Dermis blood vessel endothelial cell (primary cell): ENCODE measurements around the gene S100G. TPM values are rescaled to one million over a fixed set of nuclear protein-coding genes. Genes with fewer than 3 reads are reported as not detected.
"Not testable (repeated sequence)": the region's sequence is repeated elsewhere in the genome, so short reads cannot be mapped to it uniquely, and the experiment has no call there.

Source experiments
- DNase-seq: peaks from one replicate; pipeline ENCODE4 v3.0.0; 2010
- total RNA-seq: library from RNA; depleted of rRNA; stranded (reverse); fragments of >200 nt; gene quantifications from 2 replicates; pipeline ENCODE4 v1.2.3, GENCODE V29; 2014

S100G gene, protein sequence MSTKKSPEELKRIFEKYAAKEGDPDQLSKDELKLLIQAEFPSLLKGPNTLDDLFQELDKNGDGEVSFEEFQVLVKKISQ
- not detected in 2 replicates for total RNA-seq

DNA sequence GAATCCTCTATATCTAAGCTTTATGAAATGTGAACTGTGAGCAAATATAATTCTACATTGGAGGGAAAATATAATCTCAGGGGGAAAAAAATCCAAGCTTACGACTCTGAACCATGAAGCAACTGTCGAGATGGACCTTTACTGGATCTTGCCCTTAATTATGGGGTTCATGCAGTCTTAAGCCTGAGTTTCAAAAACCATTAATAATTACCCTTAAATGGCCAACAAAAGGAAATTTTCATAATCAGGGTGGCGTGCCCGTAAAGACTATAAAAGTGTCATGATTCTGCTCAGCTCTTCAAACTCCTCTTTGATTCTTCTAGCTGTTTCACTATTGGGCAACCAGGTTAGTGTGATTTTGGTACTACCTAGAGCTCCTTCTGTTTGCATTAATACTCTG lies at the start of gene S100G:
Gene S100G (plus strand): TSS at position 301 of the 400 bp plus-strand sequence. CDS start 849 bp downstream, outside the sequence.
- no peak for DNase-seq

DNA sequence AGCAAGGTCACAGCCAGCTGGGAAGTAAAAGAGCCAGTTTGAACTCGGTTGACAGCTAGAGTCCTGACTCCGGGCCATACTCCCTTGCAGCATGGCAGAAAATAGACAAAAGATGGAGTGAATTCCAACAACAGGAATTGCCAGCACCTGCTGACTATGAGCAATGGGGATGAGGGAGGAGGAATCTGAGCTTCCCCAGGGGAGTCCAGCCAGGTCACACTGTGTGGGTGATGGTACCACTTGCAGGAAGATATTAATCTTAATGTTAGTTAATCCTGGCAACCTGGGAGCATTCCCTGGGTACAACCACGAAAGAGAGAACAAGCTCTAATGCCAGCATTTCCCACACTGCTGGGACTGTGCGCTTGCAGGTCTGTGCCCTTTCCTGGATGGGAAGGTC lies 48.1 kb upstream of the S100G start:
- no peak for DNase-seq

DNA sequence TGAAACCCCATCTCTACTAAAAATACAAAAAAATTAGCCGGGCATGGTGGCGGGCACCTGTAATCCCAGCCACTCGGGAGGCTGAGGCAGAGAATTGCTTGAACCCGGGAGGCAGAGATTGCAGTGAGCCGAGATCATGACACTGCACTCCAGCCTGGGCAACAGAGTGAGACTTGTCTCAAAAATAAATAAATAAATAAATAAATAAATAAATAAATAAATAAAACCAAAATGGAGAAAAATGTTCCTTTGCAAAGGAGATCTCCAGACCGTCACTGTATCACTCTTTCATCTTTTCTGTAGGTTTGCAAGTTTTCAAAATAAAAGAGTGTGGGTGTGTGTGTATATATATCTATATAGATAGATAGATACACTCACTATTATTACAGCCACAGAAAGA lies 46.7 kb upstream of the S100G start:
- DNase-seq = not testable (repeated sequence)

GRCh38 chrX:16603822-16604221 lies 46.1 kb upstream of the S100G start:
- DNase-seq = peak; percentile 29

- no peak for DNase-seq
These were observed 45.6 kb upstream of the S100G start for GRCh38 chrX:16604337-16604736.

DNA sequence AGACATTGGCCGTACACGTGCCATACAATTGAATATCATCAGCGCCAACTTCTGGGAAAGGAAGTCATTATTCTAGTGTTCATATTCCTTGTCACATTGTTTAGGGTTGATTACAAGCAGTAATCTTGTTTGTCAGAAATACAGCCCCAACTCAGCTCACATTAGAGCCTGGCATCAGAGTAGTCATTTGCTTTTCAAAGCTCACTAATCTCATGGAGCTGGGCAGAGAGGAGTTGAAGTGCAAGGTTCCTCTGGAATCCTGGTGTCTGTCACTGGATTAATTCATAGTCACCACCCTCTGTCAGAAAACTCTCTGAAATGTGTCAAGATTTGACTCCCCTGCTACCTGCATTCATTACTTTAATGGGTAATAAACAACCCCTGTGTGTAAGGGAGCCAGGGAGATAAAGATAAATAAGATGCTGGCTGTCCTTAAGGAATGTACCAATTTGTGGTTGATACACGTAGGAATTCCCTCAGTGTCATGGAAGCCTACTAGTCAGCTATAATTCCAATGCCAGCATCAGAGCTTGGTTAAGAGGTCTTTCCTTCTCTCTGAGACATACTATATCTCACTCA lies 43.7 kb upstream of the S100G start:
- no peak for DNase-seq

- DNase-seq = peak; percentile 70
These were observed 39.8 kb upstream of the S100G start for GRCh38 chrX:16610121-16610621.

DNA sequence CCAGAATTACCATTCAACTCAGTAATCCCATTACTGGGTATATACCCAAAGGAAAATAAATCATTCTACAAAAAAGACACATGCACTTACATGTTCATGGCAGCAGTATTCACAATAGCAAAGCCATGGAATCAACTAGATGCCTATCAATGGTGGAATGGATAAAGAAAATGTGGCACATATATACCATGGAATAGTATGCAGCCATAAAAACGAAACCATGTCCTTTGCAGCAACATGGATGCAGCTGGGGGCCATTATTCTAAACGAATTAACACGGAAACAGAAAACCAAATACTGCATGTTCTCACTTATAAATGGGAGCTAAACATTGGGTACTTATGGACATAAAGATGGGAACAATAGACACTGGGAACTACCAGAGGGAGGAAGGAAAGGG lies 39.3 kb upstream of the S100G start:
- DNase-seq = not testable (repeated sequence)

GRCh38 chrX:16612257-16612897 lies 37.6 kb upstream of the S100G start:
- DNase-seq = no peak

GRCh38 chrX:16617382-16617781 lies 32.6 kb upstream of the S100G start:
- no peak for DNase-seq

DNA sequence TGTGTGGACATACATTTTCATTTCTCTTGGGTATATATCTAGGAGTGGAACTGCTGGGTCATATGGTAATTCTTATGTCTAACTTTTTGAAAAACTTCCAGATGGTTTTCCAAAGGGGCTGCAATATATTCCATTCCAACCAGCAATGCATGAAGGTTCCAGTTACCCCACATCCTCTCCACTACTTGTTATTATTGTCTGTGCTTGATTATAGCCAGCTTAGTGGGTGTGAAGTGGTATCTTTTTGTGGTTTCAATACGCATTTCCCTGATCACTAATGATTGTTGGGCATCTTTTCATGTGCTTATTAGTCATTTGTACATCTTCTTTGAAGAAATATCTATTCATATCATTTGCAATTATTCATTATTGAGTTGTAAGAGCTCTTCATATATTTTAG lies 31.5 kb upstream of the S100G start:
- DNase-seq = no peak

- no peak for DNase-seq
These were observed 30.9 kb upstream of the S100G start for GRCh38 chrX:16619024-16619423.

DNA sequence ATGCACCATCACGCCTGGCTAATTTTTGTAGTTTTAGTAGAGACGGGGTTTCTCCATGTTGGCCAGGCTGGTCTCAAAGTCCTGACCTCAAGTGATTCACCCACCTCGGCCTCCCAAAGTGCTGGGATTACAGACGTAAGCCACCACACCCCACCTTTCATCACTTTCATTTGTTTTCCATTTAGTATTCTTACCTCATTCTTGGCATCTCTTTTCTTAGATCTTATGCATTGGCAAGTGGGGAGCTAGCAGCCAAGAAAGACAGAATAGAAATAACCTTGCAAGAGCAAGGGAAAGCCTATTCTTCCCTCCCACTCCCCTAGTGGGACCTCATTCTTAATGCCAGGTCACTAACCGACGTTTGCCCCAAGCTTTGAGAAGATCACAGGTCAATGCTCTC lies 21.4 kb upstream of the S100G start:
- not testable (repeated sequence) for DNase-seq

GRCh38 chrX:16628946-16629595 lies 20.9 kb upstream of the S100G start:
- no peak for DNase-seq

GRCh38 chrX:16629909-16630308 lies 20.0 kb upstream of the S100G start:
- no peak for DNase-seq

- DNase-seq = peak; percentile 57
These were observed 16.2 kb upstream of the S100G start for GRCh38 chrX:16633754-16634153.

GRCh38 chrX:16635040-16635439 lies 14.9 kb upstream of the S100G start:
- DNase-seq = no peak

DNA sequence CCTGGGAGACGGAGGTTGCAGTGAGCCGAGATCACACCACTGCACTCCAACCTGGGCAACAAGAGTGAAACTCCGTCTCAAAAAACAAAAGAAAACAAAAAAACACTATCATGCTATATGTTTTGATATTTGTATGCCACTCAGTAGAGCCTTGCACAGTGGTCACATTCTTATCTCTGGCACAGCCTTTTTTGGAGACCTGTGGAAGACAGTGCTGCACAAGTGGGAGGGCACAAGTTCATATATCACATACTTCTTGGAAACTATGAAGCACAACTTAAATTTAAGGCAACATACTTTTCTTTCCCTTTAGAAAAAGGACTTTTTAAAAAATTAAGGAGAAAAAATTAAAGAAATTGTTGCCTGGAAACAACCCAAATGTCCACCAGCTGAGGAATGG lies 14.4 kb upstream of the S100G start:
- DNase-seq = no peak

- peak; percentile 6 for DNase-seq
These were observed 11.4 kb upstream of the S100G start for GRCh38 chrX:16638533-16638932.

DNA sequence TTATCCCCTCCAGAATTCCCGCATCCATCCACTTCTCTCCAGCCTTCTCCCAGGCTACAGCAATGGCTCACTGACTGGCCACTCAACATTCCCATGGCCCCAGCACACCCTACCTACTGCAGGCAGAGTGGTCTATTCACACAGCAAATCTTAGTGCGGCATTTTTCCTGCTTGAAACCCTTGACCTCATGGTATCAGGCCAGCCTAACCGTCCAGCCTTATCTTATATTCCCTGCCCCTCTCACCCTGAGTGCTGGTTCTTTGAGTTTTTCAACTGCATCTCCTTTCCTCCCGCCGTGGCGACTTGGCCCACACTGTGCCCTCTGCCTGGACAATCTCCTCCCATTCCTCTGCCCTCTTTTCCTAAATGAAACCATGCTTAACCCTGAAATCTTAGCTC lies 10.0 kb upstream of the S100G start:
- DNase-seq = no peak

DNA sequence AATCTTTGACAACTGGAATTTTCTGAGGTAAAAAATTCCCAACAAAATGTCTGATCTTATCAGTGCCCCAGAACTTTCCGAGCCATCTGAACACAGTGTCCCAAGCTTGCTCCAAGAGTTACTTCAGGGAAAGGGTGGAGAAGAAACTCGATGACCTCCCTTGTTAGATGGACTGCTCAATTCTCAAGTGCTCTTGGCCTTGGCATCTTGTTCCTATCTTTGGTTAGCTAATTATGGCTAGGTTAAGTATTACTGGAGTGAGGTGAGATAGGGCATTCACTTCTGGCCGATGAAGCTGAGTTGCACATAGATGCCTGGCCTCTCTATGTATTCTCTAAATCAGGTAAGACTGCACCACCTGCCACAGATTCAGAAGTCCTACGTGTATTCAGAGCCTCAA lies 9.1 kb upstream of the S100G start:
- DNase-seq = no peak

- no peak for DNase-seq
These were observed 6.8 kb upstream of the S100G start for GRCh38 chrX:16643176-16643575.

- no peak for DNase-seq
These were observed 3.4 kb upstream of the S100G start for GRCh38 chrX:16646366-16647138.
